ENCODE data around the gene TMEM14C. TPM values are rescaled to one million over a fixed set of nuclear protein-coding genes. Genes with fewer than 3 reads are reported as not detected.

TMEM14C gene
- total RNA-seq: 78.5 TPM

DNA sequence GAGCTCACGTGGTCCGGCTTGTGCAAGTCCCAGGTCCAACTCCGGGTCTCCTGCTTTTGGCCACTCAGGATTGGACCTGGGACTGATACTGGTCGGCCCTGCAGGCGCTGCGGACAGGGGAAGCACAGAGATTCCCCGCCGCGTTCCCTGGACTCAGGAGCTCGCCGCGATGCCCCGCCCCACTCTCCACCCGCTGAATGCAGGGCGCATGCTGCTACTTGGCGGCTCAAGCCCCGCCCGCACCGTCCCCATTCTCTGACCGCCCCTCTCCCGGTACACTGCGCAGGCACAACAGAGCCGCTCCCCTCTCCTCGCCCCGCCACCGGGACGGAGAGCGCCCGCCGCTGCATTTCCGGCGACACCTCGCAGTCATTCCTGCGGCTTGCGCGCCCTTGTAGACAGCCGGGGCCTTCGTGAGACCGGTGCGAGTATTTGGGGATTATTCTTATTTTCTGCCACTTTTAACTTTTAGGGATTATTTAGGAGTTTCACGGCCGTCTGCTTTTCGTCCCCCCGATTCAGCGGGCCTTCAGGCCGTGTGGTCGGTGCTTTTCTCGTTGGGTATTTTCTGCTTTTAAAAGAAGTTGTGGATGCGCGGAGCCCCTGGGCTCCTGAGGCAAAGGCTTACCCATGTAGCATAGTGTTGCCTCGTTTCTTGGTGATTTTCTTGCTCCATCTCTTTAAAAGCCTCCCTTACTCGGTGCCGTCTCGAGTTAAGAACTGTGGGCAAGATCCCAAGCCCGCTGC lies at the start of gene TMEM14C:
TSS of gene TMEM14C (plus strand) at position 251 of the 747 bp plus-strand sequence. CDS start 1,544 bp downstream, outside the sequence.

GRCh38 chr6:10694302-10695085 lies 28.4 kb upstream of the TMEM14C start, which contains the start of the genes C6orf52 and PAK1IP1:
C6orf52 (minus strand) TSS chr6:10694616; CDS start chr6:10687550, 7,066 bp downstream.
PAK1IP1 (plus strand) TSS chr6:10694972; CDS start chr6:10694986, 14 bp downstream.

GRCh38 chr6:10747251-10747972 lies 24.5 kb downstream of the TMEM14C start, which contains the start of gene TMEM14B:
TMEM14B (plus strand) TSS chr6:10747805; CDS start chr6:10749246, 1,441 bp downstream.

Small RNAs within 50 kb of the gene (small RNA-seq; reads per million reads assigned to genes)
- gene RF00019 (ENCODE audit: low replicate concordance) (not detected), gene RNA5SP203 (ENCODE audit: low replicate concordance) (not detected)

Other genes starting within 250 kb of the TMEM14C start
- gene GCNT2, start 201.7 kb upstream of the TMEM14C start, total RNA-seq: 14.4 TPM
- 0.47 TPM for gene C6orf52, start 28.5 kb upstream of the TMEM14C start, total RNA-seq
- gene PAK1IP1, start 28.1 kb upstream of the TMEM14C start, total RNA-seq: 8.4 TPM
- 47.9 TPM for gene TMEM14B, start 24.7 kb downstream of the TMEM14C start, total RNA-seq
- 0.53 TPM for gene MAK, start 115.5 kb downstream of the TMEM14C start, total RNA-seq
- gene GCM2, start 159.0 kb downstream of the TMEM14C start, total RNA-seq: not detected
- gene SYCP2L, start 164.0 kb downstream of the TMEM14C start, total RNA-seq: 3.7 TPM